IPS-NIHi7 (cell line): ENCODE measurements around the gene CETN1.

Experiments
- DNase-seq: peaks from one replicate; pipeline ENCODE4 v3.0.0; 2012; ENCODE audit warnings: mixed read lengths; ENCODE audit errors: extremely low spot score

Gene CETN1

GRCh38 chr18:622289-622688 lies 42.1 kb downstream of the CETN1 start:
- no peak for DNase-seq

- DNase-seq = peak; percentile 66
These were observed 43.8 kb downstream of the CETN1 start for GRCh38 chr18:623761-624620.

GRCh38 chr18:627231-627630 lies 47.1 kb downstream of the CETN1 start:
- no peak for DNase-seq

- no peak for DNase-seq
These were observed 49.3 kb downstream of the CETN1 start for GRCh38 chr18:629269-630150.

- DNase-seq = no peak
These were observed 51.4 kb downstream of the CETN1 start for GRCh38 chr18:631560-631959.
